GM15510 (cell line): ENCODE results near the gene FAT2.

Experiments used
- POLR2A ChIP-seq: IDR thresholded peaks from 3 replicates; pipeline ENCODE4 v1.6.1; 2011; ENCODE audit warnings: borderline replicate concordance; ENCODE audit not compliant: insufficient read length; ENCODE audit errors: extremely low read depth

The FAT2 gene, protein sequence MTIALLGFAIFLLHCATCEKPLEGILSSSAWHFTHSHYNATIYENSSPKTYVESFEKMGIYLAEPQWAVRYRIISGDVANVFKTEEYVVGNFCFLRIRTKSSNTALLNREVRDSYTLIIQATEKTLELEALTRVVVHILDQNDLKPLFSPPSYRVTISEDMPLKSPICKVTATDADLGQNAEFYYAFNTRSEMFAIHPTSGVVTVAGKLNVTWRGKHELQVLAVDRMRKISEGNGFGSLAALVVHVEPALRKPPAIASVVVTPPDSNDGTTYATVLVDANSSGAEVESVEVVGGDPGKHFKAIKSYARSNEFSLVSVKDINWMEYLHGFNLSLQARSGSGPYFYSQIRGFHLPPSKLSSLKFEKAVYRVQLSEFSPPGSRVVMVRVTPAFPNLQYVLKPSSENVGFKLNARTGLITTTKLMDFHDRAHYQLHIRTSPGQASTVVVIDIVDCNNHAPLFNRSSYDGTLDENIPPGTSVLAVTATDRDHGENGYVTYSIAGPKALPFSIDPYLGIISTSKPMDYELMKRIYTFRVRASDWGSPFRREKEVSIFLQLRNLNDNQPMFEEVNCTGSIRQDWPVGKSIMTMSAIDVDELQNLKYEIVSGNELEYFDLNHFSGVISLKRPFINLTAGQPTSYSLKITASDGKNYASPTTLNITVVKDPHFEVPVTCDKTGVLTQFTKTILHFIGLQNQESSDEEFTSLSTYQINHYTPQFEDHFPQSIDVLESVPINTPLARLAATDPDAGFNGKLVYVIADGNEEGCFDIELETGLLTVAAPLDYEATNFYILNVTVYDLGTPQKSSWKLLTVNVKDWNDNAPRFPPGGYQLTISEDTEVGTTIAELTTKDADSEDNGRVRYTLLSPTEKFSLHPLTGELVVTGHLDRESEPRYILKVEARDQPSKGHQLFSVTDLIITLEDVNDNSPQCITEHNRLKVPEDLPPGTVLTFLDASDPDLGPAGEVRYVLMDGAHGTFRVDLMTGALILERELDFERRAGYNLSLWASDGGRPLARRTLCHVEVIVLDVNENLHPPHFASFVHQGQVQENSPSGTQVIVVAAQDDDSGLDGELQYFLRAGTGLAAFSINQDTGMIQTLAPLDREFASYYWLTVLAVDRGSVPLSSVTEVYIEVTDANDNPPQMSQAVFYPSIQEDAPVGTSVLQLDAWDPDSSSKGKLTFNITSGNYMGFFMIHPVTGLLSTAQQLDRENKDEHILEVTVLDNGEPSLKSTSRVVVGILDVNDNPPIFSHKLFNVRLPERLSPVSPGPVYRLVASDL (N-terminal part only)

DNA sequence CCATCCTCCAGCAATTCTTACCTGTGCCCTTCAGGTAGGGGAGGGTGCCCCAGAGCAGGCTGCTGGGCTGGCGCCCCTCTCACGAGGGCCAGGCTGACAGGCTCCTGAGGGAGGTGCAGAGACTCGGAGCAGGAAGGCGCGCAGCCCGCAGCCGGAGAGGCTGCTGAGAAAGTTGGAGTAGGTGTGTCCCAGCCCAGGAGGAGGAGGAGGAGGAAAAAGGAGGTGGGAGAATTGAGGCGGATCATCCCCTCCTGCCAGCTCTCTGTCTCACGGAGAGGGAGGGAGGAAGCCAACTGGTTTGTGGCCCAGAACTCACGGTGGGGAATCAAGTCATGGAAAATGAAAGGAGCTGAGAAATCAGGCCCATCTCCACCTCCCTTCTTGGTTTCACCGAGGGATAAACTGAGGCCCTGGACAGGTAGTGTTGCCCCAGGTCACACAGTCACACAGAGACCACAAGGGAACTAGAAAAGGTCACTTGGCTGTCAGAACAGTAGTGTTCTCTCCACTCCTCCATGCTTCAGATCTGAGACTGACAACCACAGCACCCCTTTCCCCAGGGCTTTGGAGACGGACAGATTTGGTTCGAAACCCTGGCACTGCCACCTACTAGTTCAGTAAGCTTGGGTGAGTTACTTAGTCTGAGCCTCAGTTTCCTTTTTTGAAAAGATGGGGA lies at the start of gene FAT2:
Gene FAT2, minus strand, starts transcription at position 188 of the 676 bp plus-strand sequence. CDS start 22,400 bp downstream, outside the sequence.
- no peak for TF ChIP-seq POLR2A

DNA sequence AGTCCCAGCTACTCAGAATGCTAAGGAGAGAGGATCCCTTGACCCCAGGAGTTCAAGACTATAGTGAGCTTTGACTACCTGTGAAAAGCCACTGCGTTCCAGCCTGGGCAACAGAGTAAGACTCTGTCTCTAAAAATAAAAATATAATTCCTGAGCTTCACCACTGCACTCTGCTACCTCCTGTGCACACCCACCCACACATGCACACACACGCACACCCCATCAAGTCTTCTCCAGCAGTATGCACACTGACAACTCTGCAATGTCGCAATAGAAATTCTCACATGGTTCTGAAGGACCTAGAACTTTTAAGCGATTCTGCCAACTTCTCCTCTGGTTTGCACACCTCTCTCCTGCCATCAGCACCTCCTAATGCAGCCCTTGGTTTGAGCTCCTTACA lies 47.5 kb upstream of the FAT2 start:
- no peak for TF ChIP-seq POLR2A

DNA sequence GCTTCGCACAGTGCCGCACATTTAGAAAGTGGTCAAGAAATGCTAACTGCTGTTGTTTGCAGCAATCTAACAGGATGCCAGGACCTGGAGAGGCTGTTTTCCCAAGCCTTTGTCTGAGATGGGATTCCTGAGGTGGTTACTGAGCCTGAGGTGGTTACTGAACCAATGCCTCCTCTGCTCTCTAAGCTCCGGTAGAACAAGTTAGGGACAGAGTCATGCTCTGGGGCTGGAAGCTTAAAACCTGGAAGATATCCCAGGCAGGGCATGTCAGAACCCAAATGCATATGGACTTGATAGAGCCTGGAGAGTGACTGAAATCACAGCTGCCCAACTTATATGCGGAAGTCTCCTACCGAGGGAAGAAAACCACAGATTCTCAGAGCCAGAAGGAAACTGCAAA lies 46.5 kb upstream of the FAT2 start:
- TF ChIP-seq POLR2A: no peak

DNA sequence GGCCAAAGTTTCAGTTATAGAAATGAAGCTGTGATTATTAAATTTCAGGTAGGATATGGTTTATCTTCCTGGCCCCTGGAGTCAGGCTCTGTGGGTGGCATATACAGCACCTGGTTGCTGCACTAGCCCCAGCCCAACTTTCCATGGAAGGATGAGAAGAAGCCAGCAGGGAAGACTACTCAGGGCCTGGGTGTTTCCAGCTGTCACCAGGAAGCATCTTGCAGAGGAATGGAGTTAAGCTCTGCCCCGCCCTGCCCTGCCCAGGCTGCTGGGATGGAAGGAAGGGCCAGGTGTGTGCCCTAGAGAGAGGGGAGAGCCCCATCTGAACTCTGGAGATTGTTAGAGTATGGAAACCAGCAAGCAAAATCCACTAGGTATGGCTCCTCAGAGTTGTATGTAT lies 42.8 kb upstream of the FAT2 start:
- no peak for TF ChIP-seq POLR2A

DNA sequence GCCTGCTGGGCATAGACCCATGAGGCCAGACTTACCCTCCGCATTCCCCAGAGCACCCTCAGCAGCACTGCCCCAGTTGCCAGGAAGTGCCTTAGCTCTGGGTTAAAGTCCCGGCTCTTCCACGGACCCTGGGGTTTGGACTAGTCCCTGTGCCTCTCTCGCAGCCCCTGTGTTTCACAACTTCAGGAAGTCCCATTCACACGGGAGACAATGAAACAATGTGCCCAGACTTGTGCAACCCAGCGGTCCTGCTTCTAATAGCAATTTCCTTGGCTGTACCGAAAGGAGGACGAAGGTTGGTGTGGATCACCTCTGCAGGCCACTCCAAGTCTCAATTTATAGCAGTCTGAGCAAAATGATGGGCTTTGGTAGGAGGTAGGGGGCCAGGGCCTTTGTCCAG lies 41.8 kb upstream of the FAT2 start:
- TF ChIP-seq POLR2A: no peak

DNA sequence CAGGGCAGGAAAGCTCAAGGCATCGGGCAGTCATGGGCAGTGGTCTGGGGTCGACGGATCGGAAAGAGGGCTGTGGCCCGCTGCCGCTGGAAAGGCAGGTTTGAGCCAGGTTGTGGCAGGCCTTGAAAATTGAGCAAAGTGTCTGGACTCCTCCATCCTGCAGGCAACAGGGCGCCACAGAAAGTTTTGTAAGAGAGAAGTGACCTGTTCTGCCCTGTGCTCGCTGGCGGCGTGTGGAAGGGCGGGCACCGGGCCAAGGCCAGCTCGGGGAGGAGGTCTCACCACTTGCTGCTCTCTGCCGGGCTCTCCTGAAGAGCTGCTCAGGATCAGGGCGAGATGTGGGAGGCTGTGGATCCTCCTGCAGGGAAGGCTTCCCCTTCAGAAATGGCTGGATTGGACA lies 41.4 kb upstream of the FAT2 start:
- no peak for TF ChIP-seq POLR2A

DNA sequence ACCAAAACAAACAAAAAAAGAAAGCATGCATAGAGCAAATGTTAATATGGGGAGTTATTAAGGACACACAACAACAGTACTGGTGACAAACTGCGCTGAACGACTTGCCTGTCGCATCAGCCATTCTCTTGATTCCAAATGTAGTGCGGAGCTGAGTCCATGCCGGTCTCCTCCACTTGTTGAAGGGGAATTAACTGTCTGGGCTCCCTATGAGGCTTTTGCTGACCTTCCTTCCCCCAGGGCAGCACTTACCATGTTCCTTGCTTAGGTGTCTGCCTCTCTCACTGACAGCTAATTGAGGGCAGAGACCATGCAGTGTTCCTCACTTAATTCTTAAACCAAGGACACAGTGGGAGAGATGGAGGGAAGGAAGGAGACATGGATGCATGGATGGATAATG lies 40.8 kb upstream of the FAT2 start:
- no peak for TF ChIP-seq POLR2A

DNA sequence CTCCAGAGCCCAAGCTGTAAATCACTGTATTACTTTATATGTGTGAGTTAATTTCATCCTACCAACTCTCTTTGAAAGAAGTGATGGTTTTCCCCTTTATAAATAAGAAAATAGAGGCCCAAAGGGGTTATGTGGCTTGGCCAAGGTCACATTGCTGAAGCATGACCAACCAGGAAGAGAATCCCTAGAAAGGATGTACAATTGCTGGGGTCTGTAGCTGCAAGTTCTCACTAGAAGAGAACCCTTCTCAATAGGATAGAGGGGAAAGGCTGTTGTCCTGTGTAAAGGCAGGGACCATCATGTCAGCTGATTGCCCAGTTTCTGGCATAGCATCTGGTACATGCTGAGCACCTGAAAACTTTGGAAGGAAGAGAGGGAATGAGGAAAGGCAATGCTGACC lies 39.0 kb upstream of the FAT2 start:
- TF ChIP-seq POLR2A: no peak

DNA sequence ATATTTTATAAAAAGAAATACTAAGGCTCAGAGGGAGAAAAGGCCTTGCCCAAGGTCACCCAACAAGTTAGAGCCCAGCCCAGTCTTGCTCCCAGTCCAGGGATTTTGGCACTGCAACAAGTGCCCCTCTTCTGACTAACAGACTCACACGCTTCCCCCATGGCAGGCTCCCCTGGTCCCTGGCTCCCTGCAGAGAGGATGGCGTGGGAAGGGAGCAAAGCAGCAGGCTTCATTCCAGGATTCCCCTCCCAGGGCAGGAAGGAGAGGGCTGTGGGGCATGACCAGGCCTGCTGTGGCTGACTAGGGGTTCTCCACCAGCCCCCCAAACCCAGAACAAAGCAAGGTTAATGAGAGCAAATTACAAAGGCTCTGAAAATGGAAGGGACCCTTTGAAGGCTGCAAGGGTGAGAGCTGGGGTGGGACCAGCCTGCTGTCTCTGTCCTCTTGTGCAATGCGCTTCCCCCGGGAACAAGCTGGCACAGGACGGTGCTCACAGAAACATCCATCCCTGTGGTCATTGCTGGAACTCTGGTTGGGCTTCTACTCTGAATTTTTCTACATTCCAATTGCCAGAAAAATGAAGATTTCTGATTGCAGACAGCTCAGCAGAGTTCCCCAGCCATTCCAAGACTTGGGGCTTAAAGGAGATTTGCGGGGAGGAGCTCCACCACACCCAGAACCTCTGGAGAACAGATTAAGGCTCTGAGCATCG lies 37.1 kb upstream of the FAT2 start:
- no peak for TF ChIP-seq POLR2A

DNA sequence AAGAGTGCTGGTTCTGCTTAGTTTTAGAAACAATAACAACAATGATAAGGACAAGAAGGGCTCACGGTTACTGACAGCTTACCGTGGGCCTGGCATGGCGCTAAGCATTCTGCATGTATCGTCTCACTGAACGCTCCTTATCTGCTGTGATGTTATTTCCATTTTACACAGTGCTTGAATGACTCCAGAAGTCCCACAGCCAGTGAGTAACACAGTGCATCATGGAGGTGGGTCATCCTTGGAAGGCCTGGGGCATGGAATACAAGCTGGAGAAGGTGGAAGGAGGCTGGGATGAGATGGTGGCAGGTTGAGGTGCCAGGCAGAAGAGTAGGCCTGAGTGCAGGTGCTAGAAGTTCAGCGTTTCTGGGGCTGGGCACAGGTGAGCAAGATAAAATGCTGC lies 36.5 kb upstream of the FAT2 start:
- no peak for TF ChIP-seq POLR2A

DNA sequence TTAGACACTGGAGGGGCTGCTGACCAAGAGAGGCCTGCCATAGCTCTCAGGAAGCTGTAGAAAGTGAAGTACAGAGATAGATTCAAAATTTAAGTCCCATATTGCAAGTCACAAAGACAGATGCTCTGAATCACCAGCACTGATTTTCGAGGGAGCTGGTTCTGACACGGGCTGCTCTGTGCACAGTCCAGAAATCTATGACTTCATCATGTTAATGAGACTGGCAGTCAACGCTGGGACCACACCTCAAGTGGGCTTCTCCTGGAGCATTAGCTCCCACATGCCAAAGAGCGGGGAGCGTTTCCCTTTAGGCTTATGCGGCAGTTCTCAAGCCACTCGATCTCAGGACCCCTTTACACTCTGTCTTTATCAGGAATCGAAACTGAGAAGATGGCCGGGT lies 34.2 kb upstream of the FAT2 start:
- TF ChIP-seq POLR2A: no peak

DNA sequence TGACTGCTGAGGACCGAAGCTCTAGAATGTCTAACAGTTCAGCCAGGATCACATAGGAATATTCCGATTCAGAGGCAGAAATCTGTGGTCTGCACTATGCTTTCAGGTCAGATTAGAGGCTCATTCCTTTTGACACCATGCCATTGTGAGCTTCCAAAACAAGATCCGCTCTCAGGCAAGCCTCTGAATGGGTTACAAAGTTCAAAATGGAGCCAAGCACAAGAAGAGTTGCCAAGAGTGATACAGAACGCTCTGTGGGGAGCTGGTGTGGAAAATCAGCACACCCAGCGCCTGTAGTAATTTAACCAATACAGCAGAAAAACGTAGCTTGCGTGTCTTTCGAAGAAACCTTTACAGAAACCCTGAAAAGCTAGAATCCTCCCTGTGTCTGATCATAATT lies 33.3 kb upstream of the FAT2 start:
- no peak for TF ChIP-seq POLR2A

DNA sequence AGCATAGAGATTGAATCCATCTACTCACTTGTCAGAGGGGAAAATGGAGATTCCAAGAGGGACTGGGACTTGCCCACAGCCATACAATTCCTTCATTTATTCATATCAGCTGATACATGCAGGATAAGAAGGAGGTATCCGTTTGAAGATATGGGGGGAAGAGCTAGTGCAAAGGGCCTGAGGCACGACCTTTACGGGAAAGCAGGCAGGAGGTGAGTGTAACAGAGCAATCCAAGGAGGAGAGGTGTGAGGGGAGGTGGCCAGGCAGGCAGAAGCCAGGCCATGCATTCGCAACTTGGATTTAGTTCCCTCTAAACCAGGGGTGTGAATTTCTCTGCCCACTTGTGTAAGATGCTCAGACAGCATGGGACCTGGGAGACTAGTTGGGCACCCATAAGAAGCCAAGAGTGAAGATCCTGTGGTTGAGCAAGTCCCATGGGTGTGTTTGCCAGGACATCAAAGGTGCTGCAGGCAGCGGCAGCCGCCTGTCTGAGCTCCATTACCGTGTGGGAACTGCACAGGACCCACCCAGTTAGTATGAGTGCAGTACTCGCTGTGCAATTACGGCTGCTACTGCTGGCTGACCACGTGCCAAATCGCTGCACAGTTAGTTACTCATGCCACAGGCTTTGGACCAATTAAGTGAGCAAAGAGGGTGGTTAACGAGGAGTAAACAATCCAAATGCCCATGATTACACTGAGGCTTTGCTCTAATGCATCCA lies 31.4 kb upstream of the FAT2 start:
- no peak for TF ChIP-seq POLR2A
